SK-N-SH treated with all-trans-retinoic acid at 6 μM for 48 hours (cell line): ENCODE data around the gene CR1.
"Not testable (repeated sequence)": the region's sequence is repeated elsewhere in the genome, so short reads cannot be mapped to it uniquely, and the experiment has no call there.

ENCODE experiments used
- ATAC-seq: fragments of 200-7000 bp; cut with Tn5 transposase; 3 replicates; pipeline ENCODE4 v1.9.1; 2020; ENCODE audit warnings: mild to moderate bottlenecking, moderate library complexity
- ARNTL ChIP-seq: fragments of 450-650 bp; formaldehyde crosslinking; IDR thresholded peaks from 2 replicates; pipeline ENCODE4 v1.5.0; 2020; ENCODE audit warnings: low read depth, mild to moderate bottlenecking, moderate library complexity, borderline replicate concordance
- BACH2 ChIP-seq: fragments of 250-450 bp; sonication (Bioruptor Pico); IDR thresholded peaks from 2 replicates; pipeline ENCODE4 v1.9.0; 2021; ENCODE audit warnings: mild to moderate bottlenecking, borderline replicate concordance
- CSDC2 ChIP-seq: fragments of 250-450 bp; sonication (Bioruptor Pico); IDR thresholded peaks from 2 replicates; pipeline ENCODE4 v1.5.0; 2020; ENCODE audit warnings: mild to moderate bottlenecking, moderate library complexity
- GLIS3 ChIP-seq: fragments of 250-450 bp; sonication (Bioruptor Pico); IDR thresholded peaks from 2 replicates; pipeline ENCODE4 v1.5.0; 2020; ENCODE audit warnings: mild to moderate bottlenecking, moderate library complexity
- ISL1 ChIP-seq: fragments of 250-450 bp; sonication (Bioruptor Pico); IDR thresholded peaks from 2 replicates; pipeline ENCODE4 v2.1.2; 2022; ENCODE audit warnings: mild to moderate bottlenecking, moderate library complexity
- OSR1 ChIP-seq: fragments of 250-450 bp; sonication (Bioruptor Pico); IDR thresholded peaks from 2 replicates; pipeline ENCODE4 v1.8.0; 2022; ENCODE audit warnings: moderate library complexity, mild to moderate bottlenecking, inconsistent platforms
- RARB ChIP-seq: fragments of 250-450 bp; sonication (Bioruptor Pico); IDR thresholded peaks from 2 replicates; pipeline ENCODE4 v1.8.0; 2021; ENCODE audit warnings: mild to moderate bottlenecking, moderate library complexity
- SNAI2 ChIP-seq: fragments of 250-450 bp; sonication (Bioruptor Pico); IDR thresholded peaks from 2 replicates; pipeline ENCODE4 v1.5.0; 2020; ENCODE audit warnings: mild to moderate bottlenecking, moderate library complexity
- TCF4 ChIP-seq: fragments of 250-450 bp; sonication (Bioruptor Pico); IDR thresholded peaks from 2 replicates; pipeline ENCODE4 v1.8.0; 2021; ENCODE audit warnings: mild to moderate bottlenecking, moderate library complexity, borderline replicate concordance
- TOX ChIP-seq: fragments of 250-450 bp; sonication (Bioruptor Pico); IDR thresholded peaks from 2 replicates; pipeline ENCODE4 v1.8.0; 2021; ENCODE audit warnings: mild to moderate bottlenecking, moderate library complexity, borderline replicate concordance
- ZC3H10 ChIP-seq: fragments of 250-450 bp; sonication (Bioruptor Pico); IDR thresholded peaks from 2 replicates; pipeline ENCODE4 v1.5.1; 2021; ENCODE audit warnings: mild to moderate bottlenecking, moderate library complexity
- ZFP3 ChIP-seq: fragments of 250-450 bp; sonication (Bioruptor Pico); IDR thresholded peaks from 2 replicates; pipeline ENCODE4 v1.5.0; 2020; ENCODE audit warnings: mild to moderate bottlenecking, moderate library complexity
- ZFP30 ChIP-seq: fragments of 450-650 bp; formaldehyde crosslinking; IDR thresholded peaks from 2 replicates; pipeline ENCODE4 v1.5.0; 2022; ENCODE audit warnings: mild to moderate bottlenecking, moderate library complexity
- ZNF565 ChIP-seq: fragments of 450-650 bp; formaldehyde crosslinking; conservative IDR thresholded peaks from 2 replicates; pipeline ENCODE4 v1.5.0; 2020; ENCODE audit warnings: low read depth, mild to moderate bottlenecking, moderate library complexity
- ZNF70 ChIP-seq: fragments of 450-650 bp; formaldehyde crosslinking; IDR thresholded peaks from 2 replicates; pipeline ENCODE4 v1.5.0; 2020; ENCODE audit warnings: mild to moderate bottlenecking, moderate library complexity
- TF ChIP-seq, protein P1 (sequence below): fragments of 250-450 bp; sonication (Bioruptor Pico); IDR thresholded peaks from 2 replicates; pipeline ENCODE4 v1.8.0; 2020; ENCODE audit warnings: mild to moderate bottlenecking, moderate library complexity, borderline replicate concordance
- TF ChIP-seq, protein P2 (sequence below): fragments of 250-450 bp; sonication (Bioruptor Pico); IDR thresholded peaks from 2 replicates; pipeline ENCODE4 v1.5.1; 2021; ENCODE audit warnings: mild to moderate bottlenecking, moderate library complexity
- TF ChIP-seq, protein P3 (sequence below): fragments of 250-450 bp; sonication (Bioruptor Pico); IDR thresholded peaks from 2 replicates; pipeline ENCODE4 v1.8.0; 2021; ENCODE audit warnings: low read depth, mild to moderate bottlenecking, moderate library complexity, borderline replicate concordance
- TF ChIP-seq, protein P4 (sequence below): fragments of 250-450 bp; sonication (Bioruptor Pico); IDR thresholded peaks from 2 replicates; pipeline ENCODE4 v1.5.0; 2020; ENCODE audit warnings: mild to moderate bottlenecking, moderate library complexity

CR1 gene

DNA sequence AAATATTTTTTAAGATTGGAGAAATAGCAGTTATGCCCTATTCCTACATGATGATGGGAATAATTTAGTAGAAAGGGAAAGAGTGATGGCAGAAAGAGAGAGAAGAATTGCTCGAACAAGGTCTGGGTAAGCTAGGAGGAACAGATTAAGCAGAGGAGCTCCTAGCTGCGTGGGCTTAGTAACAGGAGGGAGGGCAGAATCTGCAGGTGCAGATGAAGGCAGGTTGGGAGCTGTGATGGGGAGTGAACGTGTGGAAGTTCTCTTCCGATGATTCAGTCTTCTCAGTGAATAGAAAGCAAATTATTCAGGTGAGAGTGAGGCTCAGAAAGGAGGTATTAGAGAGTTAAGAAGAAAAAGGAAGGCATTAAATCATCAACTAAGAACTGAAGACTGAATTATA is 8.3 kb upstream of the CR1 start:
- no peak for ATAC-seq
- TF ChIP-seq, protein P1, sequence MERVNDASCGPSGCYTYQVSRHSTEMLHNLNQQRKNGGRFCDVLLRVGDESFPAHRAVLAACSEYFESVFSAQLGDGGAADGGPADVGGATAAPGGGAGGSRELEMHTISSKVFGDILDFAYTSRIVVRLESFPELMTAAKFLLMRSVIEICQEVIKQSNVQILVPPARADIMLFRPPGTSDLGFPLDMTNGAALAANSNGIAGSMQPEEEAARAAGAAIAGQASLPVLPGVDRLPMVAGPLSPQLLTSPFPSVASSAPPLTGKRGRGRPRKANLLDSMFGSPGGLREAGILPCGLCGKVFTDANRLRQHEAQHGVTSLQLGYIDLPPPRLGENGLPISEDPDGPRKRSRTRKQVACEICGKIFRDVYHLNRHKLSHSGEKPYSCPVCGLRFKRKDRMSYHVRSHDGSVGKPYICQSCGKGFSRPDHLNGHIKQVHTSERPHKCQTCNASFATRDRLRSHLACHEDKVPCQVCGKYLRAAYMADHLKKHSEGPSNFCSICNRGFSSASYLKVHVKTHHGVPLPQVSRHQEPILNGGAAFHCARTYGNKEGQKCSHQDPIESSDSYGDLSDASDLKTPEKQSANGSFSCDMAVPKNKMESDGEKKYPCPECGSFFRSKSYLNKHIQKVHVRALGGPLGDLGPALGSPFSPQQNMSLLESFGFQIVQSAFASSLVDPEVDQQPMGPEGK = no peak
- TF ChIP-seq RARB (no peak), CSDC2 (no peak)

DNA sequence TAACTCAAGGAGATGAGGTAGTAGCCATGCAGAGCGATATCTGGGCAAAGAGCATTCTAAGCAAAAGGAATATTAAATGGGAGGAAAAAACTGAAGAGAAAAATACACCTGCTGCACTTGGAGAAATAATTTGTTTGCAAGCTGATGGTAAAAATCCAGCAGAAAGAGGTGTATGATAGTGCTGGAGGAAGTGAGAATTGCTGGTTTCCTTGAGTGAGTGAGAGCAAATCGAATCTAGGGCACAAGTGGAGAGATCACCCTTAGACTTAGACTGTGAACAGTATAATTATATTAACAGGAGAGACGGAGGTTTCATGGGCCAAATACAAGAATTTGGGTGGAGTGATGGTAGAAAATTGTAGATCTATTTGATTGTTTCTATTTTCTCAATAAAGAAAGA is 2.7 kb upstream of the CR1 start:
- ATAC-seq = no peak
- TF ChIP-seq GLIS3 (CRISPR knock-in tag) = no peak
- TF ChIP-seq, protein P2, sequence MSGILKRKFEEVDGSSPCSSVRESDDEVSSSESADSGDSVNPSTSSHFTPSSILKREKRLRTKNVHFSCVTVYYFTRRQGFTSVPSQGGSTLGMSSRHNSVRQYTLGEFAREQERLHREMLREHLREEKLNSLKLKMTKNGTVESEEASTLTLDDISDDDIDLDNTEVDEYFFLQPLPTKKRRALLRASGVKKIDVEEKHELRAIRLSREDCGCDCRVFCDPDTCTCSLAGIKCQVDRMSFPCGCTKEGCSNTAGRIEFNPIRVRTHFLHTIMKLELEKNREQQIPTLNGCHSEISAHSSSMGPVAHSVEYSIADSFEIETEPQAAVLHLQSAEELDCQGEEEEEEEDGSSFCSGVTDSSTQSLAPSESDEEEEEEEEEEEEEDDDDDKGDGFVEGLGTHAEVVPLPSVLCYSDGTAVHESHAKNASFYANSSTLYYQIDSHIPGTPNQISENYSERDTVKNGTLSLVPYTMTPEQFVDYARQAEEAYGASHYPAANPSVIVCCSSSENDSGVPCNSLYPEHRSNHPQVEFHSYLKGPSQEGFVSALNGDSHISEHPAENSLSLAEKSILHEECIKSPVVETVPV = no peak
- TF ChIP-seq SNAI2 (CRISPR knock-in tag) = no peak
- no peak for TF ChIP-seq ZC3H10
- no peak for TF ChIP-seq TOX (CRISPR knock-in tag)
- TF ChIP-seq, protein P3, sequence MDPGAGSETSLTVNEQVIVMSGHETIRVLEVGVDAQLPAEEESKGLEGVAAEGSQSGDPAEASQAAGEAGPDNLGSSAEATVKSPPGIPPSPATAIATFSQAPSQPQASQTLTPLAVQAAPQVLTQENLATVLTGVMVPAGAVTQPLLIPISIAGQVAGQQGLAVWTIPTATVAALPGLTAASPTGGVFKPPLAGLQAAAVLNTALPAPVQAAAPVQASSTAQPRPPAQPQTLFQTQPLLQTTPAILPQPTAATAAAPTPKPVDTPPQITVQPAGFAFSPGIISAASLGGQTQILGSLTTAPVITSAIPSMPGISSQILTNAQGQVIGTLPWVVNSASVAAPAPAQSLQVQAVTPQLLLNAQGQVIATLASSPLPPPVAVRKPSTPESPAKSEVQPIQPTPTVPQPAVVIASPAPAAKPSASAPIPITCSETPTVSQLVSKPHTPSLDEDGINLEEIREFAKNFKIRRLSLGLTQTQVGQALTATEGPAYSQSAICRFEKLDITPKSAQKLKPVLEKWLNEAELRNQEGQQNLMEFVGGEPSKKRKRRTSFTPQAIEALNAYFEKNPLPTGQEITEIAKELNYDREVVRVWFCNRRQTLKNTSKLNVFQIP (CRISPR knock-in tag) = no peak
- TF ChIP-seq BACH2 (CRISPR knock-in tag) = no peak
- TF ChIP-seq, all 23 proteins: peak for 0

DNA sequence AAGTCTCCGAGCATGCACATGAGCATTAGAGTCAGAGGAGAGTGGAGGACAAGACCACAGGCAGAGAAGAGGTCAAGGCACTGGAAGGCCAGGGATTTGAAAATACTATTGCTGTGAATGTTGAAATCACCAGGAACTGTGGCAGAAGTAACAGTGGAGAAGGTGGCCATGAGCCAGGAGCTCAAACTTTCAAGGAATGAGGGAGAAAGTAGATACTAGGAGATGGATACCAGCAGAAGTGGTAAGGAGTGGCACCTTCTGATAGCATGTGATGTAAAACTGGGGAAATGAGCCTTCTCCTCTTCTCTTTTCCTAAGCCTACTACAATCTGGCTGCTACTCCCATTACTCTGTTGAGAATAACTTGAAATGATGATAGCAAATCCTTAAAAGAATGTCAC is 1.8 kb upstream of the CR1 start:
- TF ChIP-seq, protein P4, sequence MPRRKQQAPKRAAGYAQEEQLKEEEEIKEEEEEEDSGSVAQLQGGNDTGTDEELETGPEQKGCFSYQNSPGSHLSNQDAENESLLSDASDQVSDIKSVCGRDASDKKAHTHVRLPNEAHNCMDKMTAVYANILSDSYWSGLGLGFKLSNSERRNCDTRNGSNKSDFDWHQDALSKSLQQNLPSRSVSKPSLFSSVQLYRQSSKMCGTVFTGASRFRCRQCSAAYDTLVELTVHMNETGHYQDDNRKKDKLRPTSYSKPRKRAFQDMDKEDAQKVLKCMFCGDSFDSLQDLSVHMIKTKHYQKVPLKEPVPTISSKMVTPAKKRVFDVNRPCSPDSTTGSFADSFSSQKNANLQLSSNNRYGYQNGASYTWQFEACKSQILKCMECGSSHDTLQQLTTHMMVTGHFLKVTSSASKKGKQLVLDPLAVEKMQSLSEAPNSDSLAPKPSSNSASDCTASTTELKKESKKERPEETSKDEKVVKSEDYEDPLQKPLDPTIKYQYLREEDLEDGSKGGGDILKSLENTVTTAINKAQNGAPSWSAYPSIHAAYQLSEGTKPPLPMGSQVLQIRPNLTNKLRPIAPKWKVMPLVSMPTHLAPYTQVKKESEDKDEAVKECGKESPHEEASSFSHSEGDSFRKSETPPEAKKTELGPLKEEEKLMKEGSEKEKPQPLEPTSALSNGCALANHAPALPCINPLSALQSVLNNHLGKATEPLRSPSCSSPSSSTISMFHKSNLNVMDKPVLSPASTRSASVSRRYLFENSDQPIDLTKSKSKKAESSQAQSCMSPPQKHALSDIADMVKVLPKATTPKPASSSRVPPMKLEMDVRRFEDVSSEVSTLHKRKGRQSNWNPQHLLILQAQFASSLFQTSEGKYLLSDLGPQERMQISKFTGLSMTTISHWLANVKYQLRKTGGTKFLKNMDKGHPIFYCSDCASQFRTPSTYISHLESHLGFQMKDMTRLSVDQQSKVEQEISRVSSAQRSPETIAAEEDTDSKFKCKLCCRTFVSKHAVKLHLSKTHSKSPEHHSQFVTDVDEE (CRISPR knock-in tag) = no peak
- TF ChIP-seq BACH2 (CRISPR knock-in tag) (no peak), TOX (CRISPR knock-in tag) (no peak), ZFP30 (CRISPR knock-in tag) (no peak), ZNF565 (CRISPR knock-in tag) (no peak), ISL1 (no peak), ARNTL (CRISPR knock-in tag) (no peak), OSR1 (CRISPR knock-in tag) (no peak), ZC3H10 (no peak), SNAI2 (CRISPR knock-in tag) (no peak), TCF4 (CRISPR knock-in tag) (no peak), ZFP3 (CRISPR knock-in tag) (no peak), RARB (no peak), ZNF70 (CRISPR knock-in tag) (no peak)
- TF ChIP-seq, protein P2 = no peak
- TF ChIP-seq, all 23 proteins: peak for 0
- ATAC-seq = no peak

DNA sequence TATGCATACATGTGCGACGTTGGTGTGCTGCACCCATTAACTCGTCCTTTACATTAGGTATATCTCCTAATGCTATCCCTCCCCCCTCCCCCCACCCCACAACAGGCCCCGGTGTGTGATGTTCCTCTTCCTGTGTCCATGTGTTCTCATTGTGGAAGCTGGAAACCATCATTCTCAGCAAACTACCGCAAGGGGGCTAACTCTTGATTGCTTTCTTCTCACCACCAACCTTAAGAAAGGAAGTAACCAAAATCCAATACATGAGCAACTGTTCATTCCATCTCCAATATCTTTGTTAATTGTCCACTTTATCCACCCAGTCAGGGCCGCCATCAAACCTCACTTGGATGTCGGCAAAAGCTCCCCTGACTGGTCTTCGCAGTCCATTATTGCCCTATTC is 676 bp upstream of the CR1 start:
- ATAC-seq = not testable (repeated sequence)
